Measurements from ENCODE around the gene C2orf68.
"Not testable (repeated sequence)": the region's sequence is repeated elsewhere in the genome, so short reads cannot be mapped to it uniquely, and the experiment has no call there.

The C2orf68 gene, protein sequence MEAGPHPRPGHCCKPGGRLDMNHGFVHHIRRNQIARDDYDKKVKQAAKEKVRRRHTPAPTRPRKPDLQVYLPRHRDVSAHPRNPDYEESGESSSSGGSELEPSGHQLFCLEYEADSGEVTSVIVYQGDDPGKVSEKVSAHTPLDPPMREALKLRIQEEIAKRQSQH

DNA sequence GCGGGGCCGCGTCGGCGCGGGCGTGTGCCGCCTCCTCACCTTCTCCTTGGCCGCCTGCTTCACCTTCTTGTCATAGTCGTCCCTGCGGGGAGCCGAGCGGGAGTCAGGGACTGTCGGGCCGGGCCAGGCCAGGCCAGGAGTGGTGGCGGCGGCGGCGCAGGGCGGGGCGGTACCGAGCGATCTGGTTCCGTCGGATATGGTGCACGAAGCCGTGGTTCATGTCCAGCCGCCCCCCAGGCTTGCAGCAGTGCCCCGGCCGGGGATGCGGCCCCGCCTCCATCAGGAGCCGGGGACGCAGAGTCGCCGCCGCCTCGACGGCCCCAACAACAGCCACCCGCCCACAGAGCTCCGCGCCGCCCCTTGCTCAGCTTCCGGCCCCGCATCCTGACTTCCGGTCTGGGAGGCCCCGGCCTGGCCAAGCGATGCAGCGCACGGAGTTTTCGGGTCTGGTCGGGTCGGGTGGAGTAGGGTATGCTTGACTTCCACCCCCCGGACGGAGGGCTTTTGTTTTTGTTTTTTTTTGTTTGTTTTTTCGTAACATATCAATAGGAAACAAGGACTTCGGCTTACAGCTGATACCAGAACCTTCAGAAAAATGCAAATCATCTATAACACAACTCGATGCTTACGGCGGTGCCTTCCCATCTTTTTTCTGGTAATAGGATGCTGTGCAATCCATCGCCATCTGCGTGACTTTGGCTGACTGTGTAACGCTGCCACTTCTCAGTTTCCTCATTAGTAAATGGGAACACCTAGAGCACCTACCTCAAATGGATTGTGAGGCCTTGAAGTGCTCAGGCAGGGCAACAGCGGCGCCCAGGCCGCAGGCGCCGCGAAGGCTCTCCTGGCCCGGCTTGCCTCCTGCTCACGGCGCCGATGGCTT lies at the start of gene C2orf68:
Gene C2orf68, minus strand, starts transcription at position 362 of the 883 bp plus-strand sequence. Its CDS starts 82 bp downstream, at position 280.
- DNase-seq, result peak; percentile 93

DNA sequence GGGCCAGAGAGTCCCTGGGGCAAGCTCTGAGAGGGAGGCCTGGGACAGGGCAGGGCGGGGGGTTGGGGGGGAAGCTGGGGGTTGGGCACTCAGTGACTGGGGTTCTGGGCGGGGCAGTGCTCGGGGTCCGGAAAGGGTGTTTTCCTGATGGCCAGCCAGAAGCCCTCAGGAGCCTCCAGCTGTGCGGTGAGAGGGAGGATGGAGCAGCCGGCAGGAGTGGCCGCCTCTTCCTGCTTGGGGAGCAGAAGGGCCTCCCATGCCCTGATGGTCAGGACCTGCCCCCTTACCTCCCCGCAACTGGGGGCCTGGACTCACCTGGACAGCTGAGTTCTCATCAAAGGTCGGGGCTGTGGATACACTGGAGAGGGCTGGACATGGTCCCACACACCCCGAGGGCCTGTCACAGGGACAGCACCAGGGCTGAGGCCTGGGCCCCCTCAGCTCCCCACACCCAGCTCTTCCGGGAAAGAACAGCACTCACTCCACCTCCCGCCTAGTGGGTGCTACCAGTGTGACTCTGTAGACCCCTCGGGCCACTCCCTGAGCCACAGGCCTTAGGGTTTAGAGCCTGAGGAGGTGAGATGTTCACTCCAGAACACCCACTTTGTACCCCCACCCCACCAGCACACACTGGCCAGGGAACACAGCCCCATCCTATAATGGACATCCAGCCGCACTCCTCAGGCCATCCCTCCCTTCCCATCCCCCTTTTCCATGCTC lies 49.4 kb upstream of the C2orf68 start:
- DNase-seq, result no peak

GRCh38 chr2:85660725-85661124 lies 48.9 kb upstream of the C2orf68 start:
- no peak for DNase-seq

DNA sequence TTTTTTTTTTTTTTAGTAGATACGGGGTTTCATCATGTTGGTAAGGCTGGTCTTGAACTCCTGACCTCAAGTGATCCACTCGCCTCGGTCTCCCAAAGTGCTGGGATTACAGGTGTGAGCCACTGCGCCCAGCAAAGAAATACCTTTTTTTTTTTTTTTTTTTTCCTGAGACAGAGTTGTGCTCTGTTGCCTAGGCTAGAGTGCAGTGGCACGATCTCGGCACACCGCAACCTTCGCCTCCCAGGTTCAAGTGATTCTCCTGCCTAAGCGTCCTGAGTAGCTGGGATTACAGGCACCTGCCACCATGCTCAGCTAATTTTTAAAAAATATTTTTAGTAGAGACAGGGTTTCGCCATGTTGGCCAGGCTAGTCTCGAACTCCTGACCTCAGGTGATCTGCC lies 48.4 kb upstream of the C2orf68 start:
- DNase-seq, result not testable (repeated sequence)

- DNase-seq, result no peak
Measured at GRCh38 chr2:85659324-85659981, 47.6 kb upstream of the C2orf68 start.

GRCh38 chr2:85657399-85657798 lies 45.5 kb upstream of the C2orf68 start:
- not testable (repeated sequence) for DNase-seq

DNA sequence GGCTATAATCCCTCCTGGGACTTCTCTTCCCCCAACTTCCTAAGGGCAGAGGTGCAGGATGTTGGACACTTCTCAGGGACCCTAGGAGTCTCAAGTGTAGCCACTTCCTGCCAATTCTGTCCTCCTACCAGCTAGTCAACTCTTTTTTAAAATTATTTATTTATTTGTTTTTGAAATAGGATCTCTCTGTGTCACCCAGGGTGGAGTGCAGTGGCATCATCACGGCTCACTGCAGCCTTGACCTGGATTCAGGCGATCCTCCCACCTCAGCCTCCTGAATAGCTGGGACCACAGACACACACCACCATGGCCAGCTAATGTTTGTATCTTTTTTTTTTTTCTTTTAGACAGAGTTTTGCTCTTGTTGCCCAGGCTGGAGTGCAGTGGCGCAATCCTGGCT lies 44.6 kb upstream of the C2orf68 start:
- DNase-seq, result no peak

DNA sequence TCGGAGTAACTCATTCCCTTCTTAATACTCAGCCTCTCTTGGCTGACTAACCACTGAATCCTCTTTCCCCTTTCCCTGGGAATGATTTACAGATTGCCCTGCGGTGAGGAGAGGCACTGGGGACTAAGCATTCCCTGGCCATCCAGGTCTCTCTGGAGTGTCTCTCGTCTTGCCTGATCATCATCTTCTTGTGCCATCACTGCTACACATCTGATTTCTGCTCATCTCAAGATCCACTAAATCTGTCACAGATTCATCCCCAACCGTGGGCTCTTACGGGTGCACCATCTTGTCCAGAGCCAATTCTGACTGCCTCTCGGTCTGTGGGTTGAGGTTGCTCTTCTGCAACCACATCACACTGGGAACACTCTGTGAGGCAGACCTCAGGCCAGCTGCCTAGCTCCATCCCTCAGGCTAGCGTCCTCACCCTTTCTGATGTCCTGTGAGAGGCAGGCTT lies 44.1 kb upstream of the C2orf68 start:
- no peak for DNase-seq

GRCh38 chr2:85653996-85654395 lies 42.1 kb upstream of the C2orf68 start:
- no peak for DNase-seq

- no peak for DNase-seq
Measured at GRCh38 chr2:85652056-85652455, 40.2 kb upstream of the C2orf68 start.

DNA sequence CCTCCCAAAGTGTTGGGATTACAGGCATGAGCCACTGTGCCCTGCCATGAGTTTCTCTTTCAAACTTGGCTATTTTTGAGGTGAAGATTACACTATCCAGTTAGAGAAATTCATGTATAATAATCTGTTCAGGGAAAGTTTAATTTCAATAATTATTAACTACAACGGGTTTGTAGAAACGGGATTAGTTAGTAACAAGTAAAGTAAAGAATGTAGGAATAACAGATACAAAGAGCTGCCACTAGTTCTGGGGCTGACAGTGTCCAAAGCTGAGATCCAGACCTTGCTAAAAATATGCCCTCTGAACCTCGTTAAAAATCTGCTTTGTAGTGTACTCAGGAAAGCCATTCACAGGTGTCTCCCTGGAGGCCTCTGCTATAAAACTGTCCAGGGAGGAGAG lies 39.2 kb upstream of the C2orf68 start:
- no peak for DNase-seq

DNA sequence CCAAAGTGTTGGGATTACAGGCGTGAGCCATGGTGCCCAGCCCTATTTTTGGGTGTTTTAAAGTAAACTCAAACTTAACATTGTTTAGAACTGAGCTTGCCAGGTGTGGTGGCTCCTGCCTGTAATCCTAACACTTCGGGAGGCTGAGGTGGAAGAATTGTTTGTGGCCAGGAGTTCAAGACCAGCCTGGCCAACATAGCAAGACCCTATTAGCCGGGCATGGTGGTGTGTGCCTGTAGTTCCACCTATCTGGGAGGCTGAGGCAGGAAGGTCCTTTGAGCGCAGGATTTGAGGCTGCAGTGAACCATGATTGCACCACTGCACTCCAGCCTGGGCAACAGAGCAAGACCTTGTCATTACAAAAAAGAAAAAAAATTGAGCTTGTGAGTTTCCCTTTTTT lies 38.6 kb upstream of the C2orf68 start:
- DNase-seq, result no peak

DNA sequence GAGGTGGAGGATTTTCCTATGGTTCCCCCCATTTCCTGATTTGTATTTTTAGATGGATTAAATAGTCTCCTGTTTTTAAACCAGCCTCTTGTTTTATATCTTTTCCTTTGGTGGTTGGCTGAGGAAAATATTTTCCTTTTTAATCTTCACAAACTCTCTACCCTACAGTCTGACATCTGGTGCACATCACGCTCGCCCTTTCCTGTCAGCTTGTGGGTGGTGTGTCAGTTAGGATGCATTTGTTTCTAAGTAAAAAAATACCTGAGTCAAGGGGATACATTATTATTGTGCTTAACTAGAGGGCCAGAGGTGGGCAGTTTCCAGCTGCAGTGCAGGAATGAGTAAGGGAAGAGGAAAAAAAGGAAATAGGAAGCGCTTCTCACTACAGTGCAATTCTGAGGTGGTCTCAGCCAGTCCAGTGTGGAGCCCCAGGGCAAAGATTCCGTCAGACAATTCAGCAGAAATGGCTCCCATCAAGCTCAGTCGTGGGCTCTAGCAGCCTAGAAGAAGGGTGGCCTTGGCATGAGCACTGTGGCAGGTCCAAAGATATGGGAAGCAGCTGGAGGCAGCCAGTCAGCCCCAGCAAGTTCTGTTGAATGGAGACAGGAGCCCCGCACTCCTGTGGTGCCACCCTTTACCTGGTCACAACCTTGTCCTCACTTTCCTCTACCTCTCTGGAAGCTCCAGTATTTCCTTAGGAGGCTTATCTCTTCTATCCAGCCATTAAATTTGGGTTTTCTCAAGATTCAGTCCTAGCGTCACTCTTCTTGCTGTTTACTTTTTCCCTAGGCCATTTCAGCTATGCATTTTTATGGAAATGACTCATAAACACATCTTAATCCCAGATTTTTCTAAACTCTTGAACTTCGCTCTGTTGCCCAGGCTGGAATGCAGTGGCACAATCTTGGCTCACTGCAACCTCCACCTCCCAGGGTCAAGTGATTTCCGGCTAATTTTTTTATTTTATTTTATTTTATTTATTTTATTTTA lies 37.6 kb upstream of the C2orf68 start:
- no peak for DNase-seq

DNA sequence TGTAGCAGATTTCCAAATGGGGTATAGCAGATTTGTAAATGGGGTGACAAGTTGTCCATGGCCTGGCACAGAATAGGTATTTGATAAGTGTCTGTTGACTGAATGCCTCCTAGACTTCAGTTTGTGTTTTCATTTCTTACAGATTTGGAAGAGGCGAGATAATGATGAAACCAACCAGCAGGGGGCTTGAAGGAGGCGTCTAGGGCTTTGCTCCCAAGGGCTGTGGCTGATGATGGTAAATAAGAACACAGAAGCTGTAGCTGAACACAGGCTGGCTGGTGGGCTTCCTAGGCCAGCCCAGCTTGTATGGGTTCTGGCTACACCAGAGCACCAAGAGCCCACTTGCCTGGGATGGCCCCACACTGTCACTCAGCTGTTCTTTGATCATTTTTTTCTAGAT lies 36.8 kb upstream of the C2orf68 start:
- DNase-seq, result no peak

DNA sequence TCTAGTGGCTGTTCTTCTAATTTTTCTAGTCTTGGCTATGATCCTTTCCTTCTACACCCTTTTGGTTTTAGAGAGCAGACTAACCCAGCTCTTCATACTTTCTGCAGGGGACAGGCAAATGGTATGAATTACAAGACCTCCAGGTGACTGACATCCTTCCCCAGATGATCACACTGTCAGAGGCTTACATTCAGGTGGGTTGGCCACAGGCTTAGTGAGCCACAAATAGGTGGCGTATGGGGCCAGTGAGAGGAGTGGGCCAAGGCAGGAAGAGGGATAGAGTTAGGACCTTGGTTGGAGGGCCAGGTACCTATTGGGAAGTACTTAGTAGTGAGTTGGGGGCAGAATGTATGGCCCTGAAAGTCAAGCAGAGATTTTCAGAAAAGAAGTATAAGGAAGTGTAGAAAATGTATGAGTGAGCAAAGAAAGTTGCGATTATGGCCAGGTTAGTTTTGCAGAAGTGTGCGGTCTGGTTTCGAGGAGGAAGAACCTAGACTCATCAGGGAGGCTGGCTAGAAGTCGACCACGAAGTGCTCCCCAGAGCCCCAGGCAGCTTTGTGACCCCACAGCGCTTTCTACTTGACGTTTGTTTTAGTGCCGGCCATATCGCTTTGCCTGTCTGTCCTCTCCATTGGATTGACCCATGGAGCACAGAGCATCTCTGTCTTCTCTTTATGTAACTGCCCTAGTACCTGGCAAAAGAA lies 36.1 kb upstream of the C2orf68 start:
- DNase-seq, result no peak

GRCh38 chr2:85646166-85646565 lies 34.3 kb upstream of the C2orf68 start:
- no peak for DNase-seq

GRCh38 chr2:85644909-85645308 lies 33.0 kb upstream of the C2orf68 start:
- no peak for DNase-seq

DNA sequence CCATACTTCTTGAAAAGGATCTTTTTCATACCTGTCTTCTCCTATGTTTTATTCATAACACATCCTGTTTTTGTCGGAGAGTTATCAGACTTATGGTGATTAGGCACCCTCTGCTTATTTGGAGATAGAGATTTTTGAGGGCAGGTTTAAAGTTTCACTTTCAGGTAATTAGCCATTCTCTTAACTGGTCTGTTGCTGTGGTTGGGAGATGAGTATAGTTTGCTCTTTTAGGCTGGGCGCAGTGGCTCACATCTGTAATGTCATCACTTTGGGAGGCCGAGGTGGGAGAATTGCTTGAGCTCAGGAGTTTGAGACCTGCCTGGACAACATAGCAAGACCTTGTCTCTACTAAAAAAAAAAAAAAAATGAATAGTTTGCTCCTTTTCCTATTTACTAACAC lies 30.9 kb upstream of the C2orf68 start:
- DNase-seq, result no peak

DNA sequence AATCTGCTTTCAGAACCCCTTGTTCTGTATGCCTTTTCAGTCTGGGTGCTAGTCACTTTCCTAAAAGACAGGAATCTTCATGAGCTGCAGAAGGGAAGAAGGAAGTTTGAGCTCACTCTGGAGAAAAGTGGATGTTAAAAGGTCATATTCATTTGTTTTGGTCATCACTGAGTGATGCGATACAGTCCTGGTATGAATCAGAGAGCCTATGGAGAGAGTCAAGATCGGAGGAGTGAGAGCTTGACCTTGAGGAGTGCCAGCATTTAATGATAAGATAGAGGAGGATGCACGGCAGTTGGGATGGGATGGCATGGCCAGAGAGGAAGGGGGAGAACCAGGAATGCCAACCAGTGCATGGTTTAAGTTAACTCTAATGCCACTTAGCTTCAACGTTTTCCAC lies 23.8 kb upstream of the C2orf68 start:
- DNase-seq, result no peak

GRCh38 chr2:85635011-85635410 lies 23.1 kb upstream of the C2orf68 start:
- no peak for DNase-seq

DNA sequence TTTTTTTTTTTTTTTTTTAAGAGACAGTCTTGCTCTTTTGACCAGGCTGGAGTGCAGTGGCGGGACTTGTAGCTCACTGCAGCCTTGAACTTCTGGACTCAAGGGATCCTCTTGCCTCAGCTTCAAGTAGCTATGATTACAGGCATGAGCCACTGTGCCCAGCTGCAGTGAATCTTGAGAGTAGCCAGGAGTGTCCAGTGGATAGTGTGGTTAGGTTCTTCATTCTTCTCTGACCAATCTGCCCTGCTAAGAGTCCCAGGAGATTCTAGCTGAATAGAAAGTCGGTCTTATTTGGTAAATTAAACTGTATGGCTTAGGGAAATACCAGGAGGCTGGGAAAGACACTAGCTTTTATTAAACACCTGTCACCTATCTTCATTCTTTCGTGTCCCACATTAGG lies 19.4 kb upstream of the C2orf68 start:
- DNase-seq, result no peak
